Activated gamma-delta T cell (primary cell): Measurements from ENCODE around the gene DYRK1B.

Experiments used
- DNase-seq: peaks from one replicate; lab custom pipeline; 2025; lab: John Stamatoyannopoulos, UW

DYRK1B gene

GRCh38 chr19:39858541-39858940 is 24.6 kb upstream of the DYRK1B start:
- no peak for DNase-seq

GRCh38 chr19:39852882-39853281 is 18.9 kb upstream of the DYRK1B start:
- no peak for DNase-seq

DNA sequence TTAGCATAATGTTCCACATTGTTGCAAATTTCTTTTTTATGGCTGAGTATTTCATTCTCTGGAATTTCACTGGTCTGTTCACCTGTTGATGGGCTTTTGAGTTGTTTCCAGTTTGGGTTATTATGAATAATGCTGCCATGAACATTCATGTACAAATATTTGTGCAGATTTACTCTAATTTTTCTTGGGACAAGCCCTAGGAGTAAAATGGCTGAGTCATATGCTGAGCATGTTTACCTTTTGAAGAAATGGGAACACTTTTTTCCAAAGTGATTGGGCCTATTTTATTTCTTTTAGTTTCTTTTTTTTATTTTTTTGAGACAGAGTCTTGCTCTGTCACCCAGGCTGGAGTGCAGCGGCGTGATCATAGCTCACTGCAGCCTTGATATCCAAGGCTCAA is 16.9 kb upstream of the DYRK1B start:
- no peak for DNase-seq

- DNase-seq, result no peak
Measured at GRCh38 chr19:39848392-39848791, 14.4 kb upstream of the DYRK1B start.

GRCh38 chr19:39847525-39847924 is 13.6 kb upstream of the DYRK1B start:
- no peak for DNase-seq

- no peak for DNase-seq
Measured at GRCh38 chr19:39846678-39847486, 12.9 kb upstream of the DYRK1B start.

- peak; percentile 97 for DNase-seq
Measured at GRCh38 chr19:39845933-39846677, 12.1 kb upstream of the DYRK1B start, which contains the start of gene FBL. Gene FBL (minus strand): TSS chr19:39846379. CDS start chr19:39846300, 79 bp downstream.

DNA sequence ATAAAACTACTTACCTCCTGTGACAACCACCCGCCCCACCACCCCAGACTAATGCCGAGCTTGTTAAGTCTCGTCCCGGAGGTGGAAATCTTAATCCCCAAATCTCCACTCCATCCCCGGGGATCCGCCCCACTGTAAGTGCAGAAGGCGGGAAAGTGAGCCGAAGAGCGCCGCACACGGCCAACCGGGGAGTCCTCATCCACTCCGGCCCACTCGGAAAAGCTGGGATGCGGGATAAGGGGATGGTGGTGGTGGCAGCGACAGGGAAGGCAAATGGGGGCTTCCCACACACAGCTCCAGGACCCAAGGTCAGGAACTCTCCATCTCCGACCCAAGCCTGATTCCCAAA is 11.6 kb upstream of the DYRK1B start:
- DNase-seq, result no peak

- no peak for DNase-seq
Measured at GRCh38 chr19:39845172-39845571, 11.2 kb upstream of the DYRK1B start.

GRCh38 chr19:39843919-39844793 is 10.2 kb upstream of the DYRK1B start:
- no peak for DNase-seq

GRCh38 chr19:39842693-39843435 is 8.9 kb upstream of the DYRK1B start:
- no peak for DNase-seq

DNA sequence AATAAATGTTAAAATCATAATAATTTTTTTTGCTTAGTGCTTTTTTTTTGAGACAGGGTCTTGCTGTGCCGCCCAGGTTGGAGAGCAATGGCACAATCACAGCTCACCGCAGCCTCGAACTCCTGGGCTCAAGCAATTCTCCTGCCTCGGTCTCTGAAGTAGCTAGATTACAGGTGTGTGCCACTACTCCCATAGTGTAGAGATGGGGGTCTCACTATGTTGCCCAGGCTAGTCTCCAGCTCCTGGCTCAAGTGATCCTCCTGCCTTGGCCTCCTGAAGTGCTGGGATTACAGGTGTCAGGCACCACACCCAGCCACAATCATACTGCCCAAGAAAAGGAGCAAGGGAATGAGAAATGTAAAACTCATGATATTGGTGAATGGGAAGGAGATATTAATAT is 7.1 kb upstream of the DYRK1B start:
- no peak for DNase-seq

DNA sequence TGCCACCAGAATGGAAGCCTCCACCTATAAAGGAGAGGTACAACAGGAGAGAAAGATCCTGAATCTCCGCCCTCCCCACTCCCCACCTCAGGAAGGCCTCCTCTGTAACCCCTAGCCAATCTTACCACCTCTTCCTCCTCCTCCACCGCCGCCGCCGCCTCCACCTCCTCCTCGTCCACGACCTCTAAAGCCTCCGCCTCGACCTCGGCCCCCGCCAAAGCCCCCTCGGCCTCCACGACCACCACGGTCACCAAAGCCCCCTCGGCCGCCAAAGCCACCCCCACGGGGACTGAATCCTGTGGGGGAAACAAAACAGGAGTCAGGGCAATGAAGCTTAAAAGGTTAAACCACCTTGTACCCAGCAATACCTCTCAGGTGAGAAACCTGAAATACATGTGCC is 6.5 kb upstream of the DYRK1B start:
- DNase-seq, result no peak

GRCh38 chr19:39839678-39840327 is 5.8 kb upstream of the DYRK1B start:
- no peak for DNase-seq

GRCh38 chr19:39838569-39838968 is 4.6 kb upstream of the DYRK1B start:
- DNase-seq, result no peak

DNA sequence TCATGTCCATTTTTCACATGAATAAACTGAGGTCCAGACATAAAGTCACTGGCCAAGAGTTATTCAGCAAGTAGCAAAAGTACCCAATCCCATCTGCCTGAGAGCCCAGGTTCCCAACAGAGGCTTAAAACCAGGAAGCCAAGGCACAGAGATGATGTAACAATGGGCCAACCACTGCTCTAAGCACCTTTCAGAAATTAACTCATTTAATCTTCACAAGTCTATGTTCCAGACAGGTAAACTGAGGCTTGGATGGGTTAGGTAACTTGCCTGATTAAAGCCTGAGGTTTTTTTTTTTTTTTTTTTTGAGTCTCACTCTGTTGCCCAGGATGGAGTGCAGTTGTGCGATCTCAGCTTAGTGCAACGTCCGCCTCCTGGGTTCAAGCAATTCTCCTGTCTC is 4.0 kb upstream of the DYRK1B start:
- DNase-seq, result no peak

GRCh38 chr19:39834287-39834841 is 402 bp upstream of the DYRK1B start:
- no peak for DNase-seq

DNA sequence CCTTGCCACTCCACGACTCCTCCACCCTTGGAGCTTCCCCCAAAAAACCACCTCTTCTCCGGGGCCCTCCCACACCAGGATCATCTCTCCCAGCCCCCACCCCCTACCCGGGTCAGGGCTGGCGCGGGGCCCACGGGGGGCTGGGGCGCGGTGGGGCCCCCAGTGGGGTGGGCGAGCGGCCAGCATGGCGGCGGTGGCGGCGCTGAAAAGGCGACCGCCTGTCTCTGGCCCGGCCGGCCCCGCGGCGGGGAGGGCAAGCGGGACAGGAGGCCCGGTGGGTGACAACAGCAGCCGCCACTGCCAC is 850 bp downstream of the DYRK1B start:
- no peak for DNase-seq

GRCh38 chr19:39832341-39833083 is 1.4 kb downstream of the DYRK1B start:
- no peak for DNase-seq

GRCh38 chr19:39831679-39832078 is 2.3 kb downstream of the DYRK1B start:
- no peak for DNase-seq
